ENCODE data around the gene ARHGEF37.

ARHGEF37 gene

GRCh38 chr5:149603920-149604319 lies 22.6 kb downstream of the ARHGEF37 start:
- DNase-seq: no peak

GRCh38 chr5:149604321-149604720 lies 23.0 kb downstream of the ARHGEF37 start:
- DNase-seq: no peak

DNA sequence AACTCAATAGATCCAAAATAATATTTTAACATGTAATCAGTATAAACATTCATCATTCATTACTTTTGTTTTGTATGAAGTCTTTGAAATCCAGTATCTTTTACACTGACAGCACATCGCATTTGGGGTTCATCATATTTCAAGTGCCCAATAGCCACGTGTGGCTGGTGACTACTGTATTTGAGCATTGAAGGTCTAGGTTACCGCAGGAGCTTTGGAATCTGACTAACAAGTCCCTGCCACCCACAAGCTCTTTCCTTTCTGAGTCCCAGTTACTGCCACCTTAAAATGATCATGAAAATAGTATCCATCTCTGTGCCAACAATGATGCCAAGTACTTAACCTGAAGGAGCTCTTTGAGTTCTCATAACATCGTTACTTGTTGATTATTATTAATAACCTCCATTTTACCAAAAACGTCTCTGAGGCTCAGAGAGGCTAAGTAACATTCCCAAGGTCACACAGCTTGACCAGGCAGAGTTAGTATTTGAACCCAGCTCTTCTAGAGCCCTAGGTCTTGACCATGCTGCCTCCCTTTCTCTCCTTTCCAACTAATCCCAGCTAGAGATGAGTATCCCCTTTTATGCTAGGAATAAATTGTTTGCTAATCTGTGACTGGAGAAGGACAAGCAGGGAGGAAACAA lies 24.2 kb downstream of the ARHGEF37 start:
- no peak for DNase-seq

GRCh38 chr5:149605998-149606724 lies 24.9 kb downstream of the ARHGEF37 start:
- DNase-seq: peak; percentile 51

- DNase-seq: no peak
Observed at GRCh38 chr5:149608936-149609545, 27.7 kb downstream of the ARHGEF37 start.

- DNase-seq: no peak
Observed at GRCh38 chr5:149609640-149610219, 28.4 kb downstream of the ARHGEF37 start.

- DNase-seq: no peak
Observed at GRCh38 chr5:149610589-149611255, 29.4 kb downstream of the ARHGEF37 start.

- peak; percentile 70 for DNase-seq
Observed at GRCh38 chr5:149611326-149611725, 30.0 kb downstream of the ARHGEF37 start.

DNA sequence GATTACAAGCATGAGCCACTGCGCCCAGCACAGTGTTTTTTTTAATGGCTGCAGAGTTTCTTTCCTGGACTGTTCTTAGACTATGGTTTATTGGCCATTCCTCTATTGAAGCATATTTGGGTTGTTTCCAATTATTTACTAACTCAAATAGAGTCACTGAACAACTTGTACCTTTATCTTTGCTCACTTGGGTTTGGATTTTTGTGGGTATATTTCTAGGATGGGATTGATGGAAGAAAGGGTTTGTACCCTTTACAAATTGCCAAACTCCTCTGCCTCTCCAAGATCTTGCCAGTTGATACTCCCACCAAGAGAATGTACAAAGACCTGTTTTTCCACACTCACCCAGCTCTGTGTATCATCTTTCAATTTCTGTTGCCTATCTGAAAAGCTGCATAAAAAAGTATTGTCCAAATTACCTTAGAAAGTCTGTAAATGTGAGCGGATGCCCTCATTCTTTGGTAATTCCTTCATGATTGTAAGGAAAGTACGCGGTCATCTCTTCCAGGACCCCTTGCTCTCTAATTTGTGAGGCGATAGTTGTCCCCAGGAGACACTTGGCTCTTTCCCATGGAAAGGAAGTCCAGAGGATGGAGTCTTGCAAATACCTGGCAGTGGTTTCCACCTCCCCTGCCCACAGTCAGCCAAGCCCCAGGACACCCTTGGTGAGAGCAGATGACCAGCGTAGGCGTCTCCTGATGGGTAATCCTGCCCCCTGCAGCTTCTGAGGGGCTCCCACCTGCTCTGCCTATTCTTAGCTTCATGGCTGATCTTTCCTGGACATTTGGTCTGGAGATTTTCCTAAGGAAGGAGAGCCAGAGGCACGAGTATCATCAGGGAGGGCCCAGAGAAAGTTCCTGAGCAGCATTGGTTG lies 33.0 kb downstream of the ARHGEF37 start:
- DNase-seq: no peak

DNA sequence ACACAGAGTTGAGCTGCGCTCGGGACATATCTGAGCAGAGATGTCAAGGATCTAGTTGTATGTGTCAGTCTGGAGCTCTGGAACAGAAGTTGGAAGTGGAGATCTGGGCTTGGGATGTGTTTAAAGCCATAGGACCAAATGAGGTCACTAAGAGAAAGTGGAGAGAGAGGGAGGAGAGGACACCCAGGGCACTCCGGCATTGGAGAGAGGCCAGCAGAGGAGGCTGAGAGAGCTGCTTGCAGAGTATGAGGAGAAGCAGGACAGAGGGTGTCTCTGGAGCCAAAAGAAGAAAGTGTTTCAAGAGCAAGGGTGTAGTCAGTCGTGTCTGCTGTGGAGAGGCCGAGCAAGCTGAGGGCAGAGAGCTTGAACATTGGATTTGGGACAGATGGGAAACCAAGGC lies 34.7 kb downstream of the ARHGEF37 start:
- no peak for DNase-seq

GRCh38 chr5:149616727-149617285 lies 35.5 kb downstream of the ARHGEF37 start:
- DNase-seq: no peak

DNA sequence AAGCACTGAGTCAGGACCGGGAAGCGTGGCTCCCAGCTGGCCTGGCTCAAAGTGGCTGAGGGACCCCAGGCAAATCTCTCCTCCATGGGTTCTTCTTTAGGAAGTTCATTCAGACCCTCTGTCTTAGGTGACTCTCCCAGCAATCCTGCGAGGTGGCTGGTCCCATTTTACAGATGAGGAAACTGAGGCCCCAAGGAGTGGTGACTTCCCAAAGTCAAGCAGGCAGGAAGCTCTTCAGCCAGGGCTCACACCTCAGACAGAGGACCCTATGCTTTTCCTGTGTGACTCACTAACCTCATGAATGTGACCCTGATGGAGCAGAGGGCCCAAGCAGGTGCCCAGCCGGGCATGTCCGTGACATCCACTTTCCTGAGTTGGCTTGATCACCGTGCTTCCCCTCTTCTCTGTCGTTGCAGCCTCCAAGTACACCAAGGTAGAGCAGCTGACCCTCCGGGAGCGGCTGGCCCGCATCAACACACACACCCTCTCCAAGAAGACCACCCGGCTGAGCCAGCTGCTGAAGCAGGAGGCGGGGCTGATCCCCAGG lies 36.5 kb downstream of the ARHGEF37 start:
- no peak for DNase-seq

DNA sequence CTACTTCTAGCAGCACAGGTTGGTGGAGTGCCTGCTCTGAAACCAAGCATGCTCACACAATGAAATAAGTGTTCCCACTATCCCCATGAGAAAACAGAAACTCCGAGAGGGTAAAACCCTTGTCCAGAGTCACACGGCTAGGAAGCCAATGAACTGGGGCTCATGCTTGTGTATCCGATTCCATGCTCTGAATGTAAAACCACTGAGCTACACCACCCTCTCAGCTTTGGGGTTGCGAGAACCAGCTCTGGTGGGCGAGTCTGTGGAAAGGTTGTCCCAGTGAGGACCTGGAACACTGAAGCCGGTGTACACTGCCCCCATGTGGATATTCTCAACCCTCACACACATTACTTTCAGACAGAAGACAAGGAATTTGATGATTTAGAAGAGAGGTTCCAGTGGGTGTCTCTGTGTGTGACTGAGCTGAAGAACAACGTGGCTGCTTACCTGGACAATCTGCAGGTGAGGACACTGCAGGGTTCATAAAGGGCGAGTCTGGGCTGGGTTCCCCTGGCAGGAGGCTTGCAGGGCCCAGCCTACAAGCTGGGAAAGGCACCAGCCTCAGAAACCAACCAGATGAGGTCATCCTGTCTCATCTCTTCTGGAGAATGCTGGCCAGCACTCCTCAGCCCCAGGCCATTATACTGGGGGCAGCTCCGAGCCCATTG lies 37.4 kb downstream of the ARHGEF37 start:
- peak; percentile 60 for DNase-seq

DNA sequence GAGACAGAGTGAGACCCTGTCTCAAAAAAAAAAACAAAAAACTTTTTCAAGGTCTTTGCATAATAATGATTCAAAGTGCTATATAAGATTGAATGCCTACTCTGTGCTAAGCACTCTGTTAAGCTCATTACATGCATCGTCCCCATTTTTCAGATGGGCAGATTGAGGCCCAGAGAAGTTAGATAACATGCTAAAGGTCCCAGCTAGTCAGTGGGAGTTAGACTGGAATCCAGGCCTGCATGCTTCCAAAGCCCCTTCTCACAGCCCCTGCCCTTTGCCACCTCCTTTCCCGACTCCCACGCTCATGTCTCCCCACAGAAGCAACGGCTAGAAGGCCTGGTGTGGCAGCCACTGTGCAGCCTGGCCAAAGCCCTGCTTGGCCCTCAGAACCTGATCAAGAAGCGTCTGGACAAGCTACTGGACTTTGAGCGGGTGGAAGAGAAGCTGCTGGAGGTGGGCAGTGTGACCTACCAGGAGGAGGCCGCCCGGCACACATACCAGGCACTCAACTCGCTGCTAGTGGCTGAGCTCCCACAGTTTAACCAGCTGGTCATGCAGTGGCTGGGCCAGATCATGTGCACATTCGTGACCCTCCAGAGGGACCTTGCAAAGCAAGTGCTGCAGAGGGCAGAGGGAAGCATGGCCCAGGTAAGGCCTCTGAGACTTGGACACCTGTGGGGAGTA lies 40.3 kb downstream of the ARHGEF37 start:
- no peak for DNase-seq

DNA sequence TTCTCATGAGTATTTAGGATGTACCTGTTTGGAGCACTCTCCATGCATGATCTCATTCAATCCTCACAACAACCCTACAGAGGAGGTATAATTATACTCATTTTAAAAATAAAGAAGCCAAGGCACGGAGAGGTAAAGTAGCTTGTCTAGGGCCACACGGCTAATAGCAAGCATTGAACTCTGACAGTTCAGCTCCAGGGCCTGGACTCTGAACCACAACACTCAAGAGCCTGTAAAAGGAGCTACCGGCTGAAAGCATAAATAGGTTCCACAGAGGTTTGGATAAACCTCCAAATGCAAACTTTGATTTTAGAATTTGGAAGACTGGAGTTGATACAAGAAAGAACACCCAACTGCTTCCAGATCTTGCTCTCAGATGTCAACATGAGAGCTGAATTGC lies 41.2 kb downstream of the ARHGEF37 start:
- no peak for DNase-seq

GRCh38 chr5:149623473-149623872 lies 42.2 kb downstream of the ARHGEF37 start:
- DNase-seq: no peak

DNA sequence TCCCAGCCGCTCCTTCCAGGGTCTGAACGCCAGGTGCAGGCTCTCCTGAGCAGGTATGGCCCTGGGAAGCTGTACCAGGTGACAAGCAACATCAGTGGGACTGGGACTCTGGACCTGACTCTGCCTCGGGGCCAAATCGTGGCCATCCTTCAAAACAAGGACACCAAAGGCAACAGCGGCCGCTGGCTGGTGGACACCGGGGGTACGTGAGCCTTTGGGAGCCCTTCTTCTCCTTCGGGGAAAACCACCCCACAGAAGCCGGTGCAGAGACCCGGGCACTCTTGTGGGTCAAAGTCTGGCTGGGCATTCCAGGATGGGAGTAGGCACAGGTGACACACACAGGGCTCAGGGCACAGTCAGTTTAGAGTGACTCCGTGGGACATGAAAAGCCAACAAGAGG lies 45.8 kb downstream of the ARHGEF37 start:
- no peak for DNase-seq

DNA sequence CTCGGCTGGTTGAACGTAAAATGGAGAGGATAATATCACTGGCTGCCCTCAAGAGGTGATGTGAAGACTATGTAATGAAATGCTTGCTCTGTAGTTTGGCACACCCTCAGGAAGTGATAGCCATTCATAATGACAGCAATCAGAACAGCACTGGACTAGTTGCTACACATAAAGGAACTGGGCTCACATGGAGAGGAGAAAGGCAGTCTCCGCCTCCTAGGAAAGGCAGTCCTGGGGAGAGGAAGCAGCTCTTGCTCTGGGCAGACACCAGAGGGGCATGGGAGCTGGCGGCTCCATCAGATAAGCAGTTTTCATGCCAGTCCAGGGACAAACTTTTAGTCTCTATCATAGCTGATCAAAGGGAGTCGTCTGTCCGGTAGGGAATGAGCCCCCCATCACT lies 46.9 kb downstream of the ARHGEF37 start:
- DNase-seq: no peak

- DNase-seq: no peak
Observed at GRCh38 chr5:149628846-149629388, 47.6 kb downstream of the ARHGEF37 start.

DNA sequence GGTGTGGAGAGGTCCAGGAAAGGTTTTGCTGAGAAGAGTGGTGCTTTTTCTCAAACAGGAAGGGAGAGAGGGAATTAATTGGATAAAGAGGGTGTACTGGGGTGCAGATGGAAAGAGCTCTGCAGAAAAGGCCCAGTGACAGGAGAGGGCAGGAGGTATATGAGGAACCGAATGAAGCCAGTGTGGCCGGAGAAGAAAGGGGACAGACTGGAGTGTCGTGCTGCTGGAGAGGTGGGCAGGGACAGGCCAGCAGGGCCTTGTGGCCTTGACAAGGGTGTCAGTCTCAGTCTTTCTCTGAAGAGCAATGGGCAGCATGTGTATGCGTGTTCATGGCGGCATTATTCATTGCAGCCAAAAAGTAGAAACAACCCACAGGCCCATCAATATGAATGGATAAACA lies 48.1 kb downstream of the ARHGEF37 start:
- no peak for DNase-seq

All from fibroblast of upper back skin (primary cell).